PC-3 (cell line): ENCODE results near the gene SHCBP1L.

Experiments used
- CTCF ChIP-seq: fragments of 300-600 bp; sonication (generic); conservative IDR thresholded peaks from 2 replicates; pipeline ENCODE4 v1.5.1; 2017; ENCODE audit warnings: antibody characterized with exemption, low read depth, mild to moderate bottlenecking, low read length
- EZH2 ChIP-seq: fragments of 300-600 bp; sonication (generic); IDR thresholded peaks from one replicate; pipeline ENCODE4 v1.6.1; 2017; ENCODE audit warnings: antibody characterized with exemption, mild to moderate bottlenecking, low read length; ENCODE audit not compliant: unreplicated experiment
- EZH2phosphoT487 ChIP-seq: fragments of 300-600 bp; sonication (generic); IDR thresholded peaks from 2 replicates; pipeline ENCODE4 v1.6.1; 2018; ENCODE audit warnings: mild to moderate bottlenecking, antibody characterized with exemption, low read length, borderline replicate concordance

GRCh38 chr1:182995894-182996293 lies 42.9 kb upstream of the SHCBP1L start:
- TF ChIP-seq CTCF = no peak
- TF ChIP-seq EZH2phosphoT487 = no peak
- no peak for TF ChIP-seq EZH2
